HT1080 (cell line): Measurements from ENCODE around the gene MAPK14. TPM values are rescaled to one million over a fixed set of nuclear protein-coding genes. Genes with fewer than 3 reads are reported as not detected.

Experiments
- DNase-seq: peaks from one replicate; pipeline ENCODE4 v3.0.0-alpha.2; 2015; ENCODE audit warnings: low read depth
- total RNA-seq: library from RNA; depleted of rRNA; stranded (reverse); fragments of >200 nt; shearing (Covaris generic); gene quantifications from 2 replicates; pipeline ENCODE4 v1.2.3, GENCODE V29; 2014

MAPK14 gene
- total RNA-seq, 1 experiment from 2014 or later = 31.3 TPM

DNA sequence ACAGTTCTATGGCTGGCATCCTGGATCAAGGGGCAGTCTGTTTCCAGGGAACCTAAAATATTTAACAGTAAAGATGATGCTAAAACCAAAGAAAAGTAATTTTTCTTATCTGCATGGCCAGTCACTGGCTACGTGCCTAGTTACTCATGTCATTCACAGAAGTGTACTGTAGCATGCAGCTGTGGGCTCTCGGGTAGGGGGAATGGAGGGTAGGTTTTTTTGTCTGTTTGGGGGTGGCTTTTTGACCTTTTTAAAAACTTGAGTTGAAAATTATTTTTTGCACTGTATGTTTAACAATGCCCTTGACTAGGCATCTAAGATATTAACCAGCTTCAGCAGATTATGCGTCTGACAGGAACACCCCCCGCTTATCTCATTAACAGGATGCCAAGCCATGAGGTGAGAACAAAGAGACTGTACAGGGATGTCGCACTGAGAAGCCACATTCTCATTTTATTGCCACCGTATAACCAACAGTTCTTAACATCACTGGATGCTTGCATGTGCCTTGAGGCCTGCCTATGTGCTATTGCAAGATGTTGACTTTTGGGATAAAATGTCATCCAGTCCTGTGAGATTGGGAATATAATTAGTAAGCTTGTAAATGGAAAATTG is 72.4 kb downstream of the MAPK14 start:
- DNase-seq = no peak

DNA sequence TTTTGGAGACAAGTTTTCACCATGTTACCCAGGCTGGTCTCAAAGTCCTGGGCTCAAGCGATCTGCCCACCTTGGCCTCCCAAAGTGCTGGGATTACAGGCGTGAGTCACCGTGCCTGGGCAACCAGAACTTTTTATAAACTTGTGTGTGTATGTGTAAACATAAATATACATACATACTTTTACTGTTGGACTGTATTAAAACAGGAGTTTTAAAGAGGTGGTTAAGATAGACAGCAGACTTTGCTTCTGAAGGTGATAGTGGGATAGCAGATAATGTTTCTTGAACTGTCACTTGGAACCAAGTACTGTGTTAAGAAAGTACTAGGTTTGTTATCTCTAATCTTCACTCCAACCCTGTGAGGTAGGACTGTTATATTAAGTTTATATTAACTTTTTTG is 74.1 kb downstream of the MAPK14 start:
- DNase-seq = no peak

DNA sequence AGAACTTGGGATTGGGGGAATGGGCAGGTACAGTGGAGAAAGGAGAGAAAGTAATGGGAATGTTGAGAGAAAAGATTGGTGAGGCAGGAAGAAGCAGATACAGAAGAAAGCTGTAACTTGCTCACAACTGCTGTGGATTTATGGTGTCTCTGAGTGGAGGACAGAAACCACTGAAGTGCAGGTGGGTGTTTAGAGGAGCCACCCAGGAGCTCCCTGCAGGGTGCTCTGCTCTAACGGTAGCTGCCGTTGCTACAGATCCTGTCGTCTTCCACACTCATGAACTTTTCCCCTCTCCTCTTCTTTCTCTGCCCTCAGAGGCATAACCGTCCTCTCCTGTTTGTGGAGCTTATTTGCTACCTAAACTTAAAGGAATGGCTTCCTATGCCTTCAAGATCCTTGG is 75.2 kb downstream of the MAPK14 start:
- DNase-seq = no peak

DNA sequence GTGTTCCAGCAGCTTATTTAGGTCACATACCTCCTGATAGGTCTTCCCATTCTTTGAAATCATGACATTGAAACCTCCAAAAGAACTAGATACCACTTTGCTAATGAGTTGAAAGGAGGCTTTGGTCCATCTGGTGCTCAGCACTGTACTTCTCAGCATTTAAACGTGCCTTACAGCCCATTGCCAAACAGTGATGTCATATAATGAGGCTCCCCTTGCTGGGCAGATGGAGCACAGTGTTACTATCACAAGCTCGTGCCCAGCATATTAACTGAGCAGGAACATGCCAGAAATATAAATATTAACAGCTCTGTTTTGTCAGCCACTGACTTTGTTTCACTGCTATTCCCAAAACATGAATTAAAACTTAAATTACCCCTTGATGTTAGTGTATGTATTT is 77.2 kb downstream of the MAPK14 start:
- no peak for DNase-seq

DNA sequence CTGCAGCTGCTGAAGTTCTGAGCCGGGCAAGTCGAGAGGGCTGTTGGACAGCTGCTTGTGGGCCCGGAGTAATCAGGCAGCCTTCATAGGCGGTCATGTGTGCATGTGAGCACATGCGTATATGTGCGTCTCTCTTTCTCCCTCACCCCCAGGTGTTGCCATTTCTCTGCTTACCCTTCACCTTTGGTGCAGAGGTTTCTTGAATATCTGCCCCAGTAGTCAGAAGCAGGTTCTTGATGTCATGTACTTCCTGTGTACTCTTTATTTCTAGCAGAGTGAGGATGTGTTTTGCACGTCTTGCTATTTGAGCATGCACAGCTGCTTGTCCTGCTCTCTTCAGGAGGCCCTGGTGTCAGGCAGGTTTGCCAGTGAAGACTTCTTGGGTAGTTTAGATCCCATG is 81.5 kb downstream of the MAPK14 start:
- no peak for DNase-seq

DNA sequence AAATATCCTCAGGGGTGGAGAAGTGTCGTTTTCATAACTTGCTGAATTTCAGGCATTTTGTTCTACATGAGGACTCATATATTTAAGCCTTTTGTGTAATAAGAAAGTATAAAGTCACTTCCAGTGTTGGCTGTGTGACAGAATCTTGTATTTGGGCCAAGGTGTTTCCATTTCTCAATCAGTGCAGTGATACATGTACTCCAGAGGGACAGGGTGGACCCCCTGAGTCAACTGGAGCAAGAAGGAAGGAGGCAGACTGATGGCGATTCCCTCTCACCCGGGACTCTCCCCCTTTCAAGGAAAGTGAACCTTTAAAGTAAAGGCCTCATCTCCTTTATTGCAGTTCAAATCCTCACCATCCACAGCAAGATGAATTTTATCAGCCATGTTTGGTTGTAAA is 82.4 kb downstream of the MAPK14 start:
- no peak for DNase-seq

DNA sequence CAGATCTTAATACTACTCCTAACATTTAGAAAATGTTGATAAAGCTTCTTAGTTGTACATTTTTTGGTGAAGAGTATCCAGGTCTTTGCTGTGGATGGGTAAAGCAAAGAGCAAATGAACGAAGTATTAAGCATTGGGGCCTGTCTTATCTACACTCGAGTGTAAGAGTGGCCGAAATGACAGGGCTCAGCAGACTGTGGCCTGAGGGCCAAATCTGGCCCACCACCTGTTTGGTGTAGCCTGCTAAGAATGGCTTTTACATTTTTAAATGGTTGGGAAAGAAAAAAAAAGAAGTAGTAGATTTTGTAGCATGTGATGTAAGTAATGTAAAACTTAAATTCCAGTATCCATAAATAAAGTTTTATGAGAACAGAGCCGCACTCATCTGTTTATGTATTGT is 83.3 kb downstream of the MAPK14 start:
- no peak for DNase-seq

DNA sequence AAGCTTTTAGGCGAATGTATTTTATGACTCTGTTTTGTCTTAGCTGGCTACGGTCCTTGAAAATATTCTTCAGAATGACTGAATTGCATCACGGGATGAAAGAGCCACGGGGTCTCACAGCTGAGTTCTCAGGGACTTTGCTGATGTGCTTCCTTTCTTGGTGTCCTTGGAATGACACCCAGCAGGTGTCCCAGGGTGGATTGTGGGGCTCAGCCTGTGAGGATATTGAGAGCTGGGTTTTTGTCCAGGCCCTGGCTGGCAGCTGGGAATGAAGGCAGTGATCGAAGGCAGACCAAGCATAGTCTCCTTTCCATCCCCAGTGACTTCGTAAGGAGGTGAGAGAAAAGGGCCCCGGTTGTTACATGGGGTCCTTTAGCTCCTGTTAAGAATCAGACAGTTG is 83.9 kb downstream of the MAPK14 start:
- no peak for DNase-seq

DNA sequence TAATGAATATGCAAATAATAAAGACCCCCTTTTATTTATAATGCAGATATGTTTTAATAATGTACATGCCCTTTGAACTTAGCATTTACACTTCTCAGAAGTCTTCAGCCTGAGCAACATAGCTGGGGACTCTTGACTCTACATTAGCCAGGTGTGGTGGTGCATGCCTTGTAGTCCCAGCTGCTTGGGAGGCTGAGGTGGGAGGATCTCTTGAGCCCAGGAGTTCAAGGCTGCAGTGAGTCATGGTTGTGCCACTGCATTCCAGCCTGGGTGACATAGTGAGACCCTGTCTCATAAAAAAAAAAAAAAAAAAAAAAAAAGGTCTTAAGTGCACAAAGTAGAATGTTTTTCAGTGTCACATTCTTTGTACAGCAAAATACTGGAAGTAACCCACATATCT is 85.4 kb downstream of the MAPK14 start:
- DNase-seq = peak; percentile 20

DNA sequence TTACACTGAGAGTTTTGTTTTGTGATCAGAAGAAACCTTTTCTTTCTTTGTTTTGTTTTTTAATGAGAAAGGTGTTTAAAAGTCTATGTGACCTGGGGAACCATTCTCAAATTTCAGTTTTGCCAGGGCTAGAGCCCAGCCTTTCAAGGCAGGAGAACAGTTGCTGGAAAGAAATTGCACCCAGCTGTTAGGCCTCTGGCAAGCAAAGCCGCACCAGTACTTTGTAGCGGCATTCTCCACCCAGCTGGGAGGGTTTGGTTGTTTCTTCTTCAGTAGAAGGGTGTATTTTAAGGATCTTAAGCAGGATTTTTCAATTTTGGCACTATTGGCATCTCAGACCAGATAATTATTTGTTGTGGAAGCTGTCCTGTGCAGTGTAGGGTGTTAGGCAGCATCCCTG is 86.1 kb downstream of the MAPK14 start:
- DNase-seq = no peak

DNA sequence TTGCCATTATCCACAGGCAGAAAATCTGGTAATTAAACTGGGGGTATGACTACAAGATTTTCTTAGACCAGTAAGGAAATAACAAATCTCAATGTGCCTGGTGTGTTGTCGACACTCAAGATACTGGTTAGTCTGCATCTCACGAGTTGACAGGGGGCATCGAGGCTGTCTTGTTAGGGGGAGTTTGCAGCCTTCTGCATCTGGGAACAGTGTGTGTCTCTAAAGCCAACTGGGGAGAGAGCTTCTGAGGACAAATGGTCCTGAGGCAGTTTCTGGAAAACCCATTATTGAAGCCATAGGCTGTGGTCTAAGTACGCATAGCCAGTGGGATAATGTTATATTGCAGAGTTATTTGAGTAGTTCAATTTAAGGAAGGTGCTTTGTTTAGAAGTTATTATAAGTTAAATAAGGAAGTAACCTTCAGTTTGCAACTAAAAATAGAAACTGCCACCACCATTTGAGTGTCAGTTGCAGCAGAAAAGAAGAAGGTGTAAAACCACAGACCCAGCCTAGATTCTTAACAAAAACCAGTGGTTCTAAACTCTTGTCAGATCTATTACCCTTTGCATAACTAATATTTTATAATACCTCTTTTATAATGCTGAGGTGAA is 87.3 kb downstream of the MAPK14 start:
- DNase-seq = no peak

DNA sequence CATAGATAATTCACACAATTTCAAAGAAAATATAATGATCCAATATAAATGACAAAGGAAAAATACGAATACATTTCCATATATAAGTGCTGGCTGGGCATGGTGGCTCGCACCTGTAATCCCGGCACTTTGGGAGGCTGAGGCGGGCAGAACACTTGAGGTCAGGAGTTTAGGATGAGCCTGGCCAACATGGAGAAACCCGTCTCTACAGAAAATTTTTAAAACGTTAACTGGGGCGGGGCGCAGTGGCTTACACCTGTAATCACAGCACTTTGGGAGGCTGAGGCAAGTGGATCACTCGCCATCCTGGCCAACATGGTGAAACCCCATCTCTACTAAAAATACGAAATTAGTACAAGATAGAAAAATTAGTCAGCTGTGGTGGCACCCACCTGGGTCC is 87.8 kb downstream of the MAPK14 start:
- no peak for DNase-seq

DNA sequence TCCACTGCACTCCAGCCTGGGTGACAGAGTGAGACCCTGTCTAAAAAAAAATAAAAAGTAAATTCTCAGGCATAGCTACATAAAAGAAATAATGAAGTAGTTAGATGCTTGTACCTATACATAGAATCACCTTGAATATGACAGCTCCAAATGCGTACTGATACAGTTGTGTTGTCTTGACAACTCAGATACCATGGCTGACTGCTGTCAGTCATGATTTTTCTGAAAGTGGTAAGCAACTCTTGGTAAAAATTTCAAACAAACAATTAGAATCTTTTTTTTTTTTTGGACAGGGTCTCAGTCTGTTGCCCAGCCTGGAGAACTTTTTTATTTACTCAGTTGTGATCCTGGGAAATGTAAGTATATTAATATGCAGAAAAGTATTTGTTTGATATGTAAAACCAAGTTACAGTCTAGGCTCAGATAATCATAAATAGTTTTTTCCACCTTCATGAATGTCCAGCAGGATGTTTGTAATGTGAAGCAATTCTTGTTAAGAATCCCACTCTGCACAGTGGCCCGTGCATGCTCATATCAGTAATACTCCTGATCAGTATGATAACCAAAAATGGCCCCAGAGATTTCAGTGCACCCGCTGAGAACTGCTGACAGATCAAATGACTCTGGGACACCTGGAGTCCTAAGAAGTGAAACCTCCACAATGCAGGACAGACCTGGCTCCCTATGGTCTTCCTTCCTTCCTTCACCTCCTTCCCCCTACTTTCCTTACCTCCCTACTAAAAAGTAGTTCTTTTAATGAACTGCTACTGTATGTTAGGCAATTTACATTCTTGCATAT is 88.7 kb downstream of the MAPK14 start:
- DNase-seq = no peak

DNA sequence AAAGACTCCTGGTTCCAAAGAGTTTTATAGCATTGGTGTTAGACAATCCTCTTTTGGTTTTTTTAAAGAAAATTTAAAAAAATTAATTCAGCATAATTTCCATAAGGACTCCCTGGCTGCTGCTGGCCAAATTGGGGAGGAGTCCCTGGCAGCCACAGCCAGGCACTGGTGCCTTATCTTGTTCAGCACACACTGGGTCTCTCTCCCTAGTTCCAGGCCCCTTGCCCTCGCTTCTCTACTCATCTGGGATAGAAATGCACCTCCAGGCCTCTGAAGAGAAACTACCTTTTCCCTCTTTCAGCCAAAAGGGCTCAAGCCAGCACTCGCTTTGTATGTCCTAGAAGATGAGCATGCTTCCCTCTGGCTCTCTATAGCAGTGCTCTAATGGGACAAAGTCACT is 89.3 kb downstream of the MAPK14 start:
- DNase-seq = no peak

DNA sequence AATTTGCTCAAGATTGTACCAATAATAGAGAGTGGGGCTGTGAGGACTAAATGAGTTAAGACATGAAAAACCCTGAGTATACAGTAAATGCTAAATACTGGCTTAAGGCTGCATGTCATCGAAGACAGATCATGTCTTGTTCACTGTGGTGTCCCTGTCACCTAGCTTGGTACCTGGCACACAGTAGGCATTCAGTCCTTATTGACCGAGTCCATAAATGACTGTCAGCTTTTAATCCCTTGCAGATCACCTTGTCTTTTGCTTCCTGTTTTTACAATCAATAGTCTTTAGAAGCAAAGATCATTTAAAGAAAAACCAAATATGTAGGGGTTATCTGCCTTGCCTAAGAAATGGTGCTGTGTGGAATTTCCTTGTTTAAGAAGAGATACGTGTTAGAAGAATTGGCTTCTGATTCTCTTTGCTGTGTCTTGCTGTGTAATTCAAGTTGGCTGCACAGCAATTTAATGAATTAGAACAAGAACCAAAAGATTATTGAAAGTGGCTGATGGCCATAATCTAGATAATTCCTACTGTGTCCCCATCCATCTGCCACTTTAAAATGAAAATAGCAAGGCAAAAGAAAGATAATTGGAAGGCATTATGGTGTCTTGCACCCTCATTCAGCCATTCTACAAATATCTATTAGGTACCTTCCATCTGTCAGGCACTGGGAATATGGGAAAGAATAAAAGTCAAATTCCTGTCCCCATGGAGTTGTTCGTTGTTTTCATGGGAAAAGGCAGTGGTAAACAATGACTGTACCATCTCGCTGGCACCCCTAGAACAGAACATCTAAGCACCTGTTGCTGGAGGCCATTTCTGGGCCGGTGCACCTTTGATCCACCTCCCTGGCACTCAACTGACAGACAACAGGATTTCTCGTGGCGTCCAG is 90.3 kb downstream of the MAPK14 start:
- no peak for DNase-seq

DNA sequence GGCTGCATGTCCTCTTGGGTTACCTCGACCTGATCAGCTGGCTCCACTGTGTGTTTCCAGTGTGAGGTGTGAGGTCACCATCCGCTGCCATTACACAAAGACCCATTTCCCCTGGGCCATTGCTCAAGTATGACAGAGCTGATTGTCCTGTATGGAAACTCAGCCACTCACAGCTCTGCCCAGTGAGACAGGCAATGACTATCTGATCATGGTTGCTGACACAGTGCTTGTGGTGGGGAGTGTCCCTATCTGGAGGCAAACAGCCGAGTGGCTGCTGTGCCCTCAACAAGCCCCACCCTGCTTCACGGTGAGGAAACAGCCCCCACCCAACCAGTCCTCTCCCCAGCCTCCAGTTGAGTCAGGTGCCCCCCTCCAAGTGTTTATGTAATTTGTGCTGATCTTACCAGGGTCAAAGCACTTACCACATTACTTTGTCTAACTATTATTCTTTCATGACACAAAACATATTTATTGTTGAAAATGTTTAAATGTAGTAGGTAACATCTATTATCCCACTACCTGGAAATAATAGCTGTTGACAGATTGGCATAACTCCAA is 91.0 kb downstream of the MAPK14 start:
- peak; percentile 31 for DNase-seq

DNA sequence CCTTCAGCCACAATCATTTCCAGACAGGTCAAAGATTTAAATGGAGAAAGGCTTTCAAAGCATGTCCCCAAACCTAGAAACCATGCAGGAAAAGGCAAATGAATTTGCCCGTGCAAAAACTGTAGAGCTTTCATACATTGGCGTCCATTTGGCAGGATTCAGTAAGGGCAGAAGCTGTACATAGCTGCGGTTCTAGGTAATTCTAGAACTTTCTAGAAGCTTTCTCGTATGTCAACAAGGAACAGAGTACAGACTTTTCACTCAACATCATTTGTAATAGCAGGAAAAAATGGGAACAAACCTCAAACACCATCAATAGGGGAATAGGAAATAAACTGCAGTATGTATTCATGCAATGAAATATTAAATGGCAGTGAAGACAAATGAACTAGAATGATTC is 91.6 kb downstream of the MAPK14 start:
- no peak for DNase-seq

DNA sequence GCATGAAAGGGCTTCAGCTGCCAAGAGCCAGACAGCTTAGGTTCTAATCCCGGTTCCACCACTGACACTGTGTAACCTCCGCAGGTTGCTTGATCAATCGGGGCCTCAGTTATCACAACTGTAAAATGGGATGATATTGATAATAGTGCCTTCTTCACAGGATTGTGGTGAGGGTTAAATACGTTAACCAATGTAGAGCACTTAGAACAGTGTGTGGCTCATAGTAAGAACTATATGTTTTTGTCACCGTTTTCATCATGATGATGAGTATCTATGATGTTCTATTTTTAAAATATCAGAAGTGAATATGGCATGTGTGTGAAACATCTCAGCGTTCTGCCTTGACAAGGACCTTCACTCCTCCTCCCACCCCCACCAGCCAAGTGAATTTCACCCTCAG is 92.4 kb downstream of the MAPK14 start:
- no peak for DNase-seq

DNA sequence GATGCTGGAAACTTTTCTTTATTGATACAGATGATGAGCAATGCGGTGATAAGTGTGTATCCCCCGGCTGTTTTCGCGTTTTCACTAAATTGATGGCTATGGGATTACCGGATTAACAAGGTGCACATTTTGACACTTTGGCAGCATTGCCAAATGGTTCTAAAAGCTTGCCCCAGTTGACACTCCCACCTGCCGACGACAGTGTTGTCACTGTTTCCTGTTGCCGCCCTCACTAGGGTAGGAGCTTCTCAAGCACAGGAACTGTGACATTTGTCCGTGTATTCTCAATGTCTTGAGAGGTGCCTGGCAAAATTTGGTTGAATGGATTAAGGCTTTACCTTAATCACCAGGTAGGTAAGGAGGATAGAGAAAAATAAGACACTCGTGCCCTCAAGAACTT is 92.9 kb downstream of the MAPK14 start:
- no peak for DNase-seq

DNA sequence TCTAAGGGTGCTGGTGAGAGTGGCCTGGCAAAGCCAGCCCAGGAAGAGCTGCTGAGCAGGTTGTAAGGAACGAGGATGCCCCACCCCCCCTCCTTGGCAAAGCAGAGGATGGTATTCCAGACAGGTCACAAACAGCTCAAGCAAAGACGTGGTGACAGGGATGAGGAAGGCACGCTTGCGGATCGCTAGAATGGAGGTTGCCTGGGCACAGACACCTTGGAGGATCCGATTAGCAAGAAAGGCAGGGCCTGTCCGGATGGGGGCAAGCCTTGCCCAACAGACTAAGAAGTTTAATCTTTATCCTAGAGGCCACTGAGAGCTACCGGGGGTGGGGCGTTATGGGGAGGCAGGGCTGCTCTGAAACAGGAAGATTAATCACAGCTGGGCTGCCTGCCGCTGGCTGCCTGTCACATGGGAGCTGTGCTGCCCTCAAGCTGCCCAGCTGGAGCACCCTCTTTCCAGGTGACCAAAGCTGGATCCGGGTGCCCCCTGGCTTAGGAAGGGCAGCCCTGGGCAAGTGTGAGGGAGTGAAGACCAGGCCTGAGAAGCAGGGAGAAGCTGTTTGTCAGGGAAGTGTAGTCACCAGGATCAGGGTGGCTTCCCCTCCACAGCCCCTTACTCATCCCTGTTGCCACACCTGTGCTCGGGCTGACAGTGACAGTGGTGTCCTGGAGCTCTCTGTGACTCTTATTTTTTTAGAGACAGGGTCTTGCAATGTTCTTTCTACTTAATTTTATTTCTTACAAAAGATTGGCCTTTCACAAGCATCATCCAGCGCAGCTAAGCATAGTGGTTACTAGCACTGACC is 93.6 kb downstream of the MAPK14 start:
- peak; percentile 63 for DNase-seq
